NCI-H2196 treated with DMSO at 0.1 percent for 48 hours (cell line): ENCODE measurements around the gene ARHGAP4.

Experiments
- DNase-seq: peaks from one replicate; lab custom pipeline; 2025; ENCODE audit not compliant: unreplicated experiment; lab: John Stamatoyannopoulos, UW

Gene ARHGAP4

GRCh38 chrX:153883163-153883843 is 42.8 kb downstream of the ARHGAP4 start:
- no peak for DNase-seq

- DNase-seq, result no peak
Observed at GRCh38 chrX:153882557-153882956, 43.5 kb downstream of the ARHGAP4 start.

GRCh38 chrX:153882086-153882498 is 44.0 kb downstream of the ARHGAP4 start:
- DNase-seq, result no peak

- DNase-seq, result no peak
Observed at GRCh38 chrX:153881281-153881680, 44.8 kb downstream of the ARHGAP4 start.

GRCh38 chrX:153880440-153880815 is 45.6 kb downstream of the ARHGAP4 start:
- DNase-seq, result no peak

- no peak for DNase-seq
Observed at GRCh38 chrX:153879741-153880439, 46.2 kb downstream of the ARHGAP4 start.

GRCh38 chrX:153878969-153879653 is 47.0 kb downstream of the ARHGAP4 start:
- DNase-seq, result no peak

- no peak for DNase-seq
Observed at GRCh38 chrX:153878345-153878744, 47.7 kb downstream of the ARHGAP4 start.

- no peak for DNase-seq
Observed at GRCh38 chrX:153877571-153878261, 48.3 kb downstream of the ARHGAP4 start.

GRCh38 chrX:153876112-153876491 is 50.0 kb downstream of the ARHGAP4 start:
- no peak for DNase-seq

GRCh38 chrX:153875391-153876111 is 50.5 kb downstream of the ARHGAP4 start:
- no peak for DNase-seq

GRCh38 chrX:153874366-153875125 is 51.5 kb downstream of the ARHGAP4 start:
- DNase-seq, result no peak

GRCh38 chrX:153874085-153874365 is 52.0 kb downstream of the ARHGAP4 start:
- DNase-seq, result no peak

- no peak for DNase-seq
Observed at GRCh38 chrX:153873282-153874084, 52.6 kb downstream of the ARHGAP4 start.

- no peak for DNase-seq
Observed at GRCh38 chrX:153871946-153872878, 53.9 kb downstream of the ARHGAP4 start.

GRCh38 chrX:153871451-153871850 is 54.6 kb downstream of the ARHGAP4 start:
- no peak for DNase-seq

- no peak for DNase-seq
Observed at GRCh38 chrX:153870791-153871360, 55.2 kb downstream of the ARHGAP4 start.

- no peak for DNase-seq
Observed at GRCh38 chrX:153870288-153870690, 55.8 kb downstream of the ARHGAP4 start.
